Measurements from ENCODE around the gene DNAJC1. TPM values are rescaled to one million over a fixed set of nuclear protein-coding genes. Genes with fewer than 3 reads are reported as not detected.

Gene DNAJC1
- total RNA-seq, 1 experiment from 2014 or later, result 3.2 TPM

DNA sequence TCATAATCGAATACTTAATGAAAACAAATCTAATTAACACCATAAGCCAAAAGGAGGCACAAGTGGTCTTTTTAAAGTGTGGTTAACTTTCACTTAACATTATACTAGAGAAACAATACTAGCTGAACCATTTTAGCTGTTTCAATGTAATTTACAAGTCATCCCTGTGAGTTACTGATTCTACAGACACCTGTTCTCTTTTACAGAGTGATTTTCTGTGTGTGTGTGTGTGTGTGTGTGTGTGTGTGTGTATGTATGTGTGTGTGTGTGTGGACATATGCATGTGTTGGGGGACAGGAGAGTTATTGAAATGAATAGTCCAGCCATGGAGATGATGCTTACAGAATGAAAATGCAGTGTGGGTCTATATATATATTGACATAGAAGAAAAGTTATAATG lies 200.2 kb downstream of the DNAJC1 start:
- DNase-seq, result no peak
- Histone ChIP-seq H3K9me3 (ENCODE audit: low read length) (no peaks in the 10 kb centered on the region), H3K36me3 (ENCODE audit: insufficient read depth, low read length) (no peaks in the 10 kb centered on the region), H3K27me3 (ENCODE audit: low read length) (no peaks in the 10 kb centered on the region), H4K20me1 (ENCODE audit: insufficient read depth, low read depth, low read length) (no peaks in the 10 kb centered on the region), H3K79me2 (ENCODE audit: low read length) (no peaks in the 10 kb centered on the region), H3K9me2 (replicated peaks; ENCODE audit: insufficient read depth, low read length) (no peaks in the 10 kb centered on the region), H3K4me1 (ENCODE audit: low read length) (peaks cover 4% of the 10 kb centered on the region), H3K4me2 (ENCODE audit: low read depth, low read length, poor library complexity, severe bottlenecking) (no peak overlapping the region), H3K27ac (ENCODE audit: low read length) (no peak overlapping the region), H3K9ac (ENCODE audit: low read length) (no peak overlapping the region), H3K4me3 (ENCODE audit: low read length) (no peak overlapping the region), H2AFZ (ENCODE audit: low read length) (no peak overlapping the region)

DNA sequence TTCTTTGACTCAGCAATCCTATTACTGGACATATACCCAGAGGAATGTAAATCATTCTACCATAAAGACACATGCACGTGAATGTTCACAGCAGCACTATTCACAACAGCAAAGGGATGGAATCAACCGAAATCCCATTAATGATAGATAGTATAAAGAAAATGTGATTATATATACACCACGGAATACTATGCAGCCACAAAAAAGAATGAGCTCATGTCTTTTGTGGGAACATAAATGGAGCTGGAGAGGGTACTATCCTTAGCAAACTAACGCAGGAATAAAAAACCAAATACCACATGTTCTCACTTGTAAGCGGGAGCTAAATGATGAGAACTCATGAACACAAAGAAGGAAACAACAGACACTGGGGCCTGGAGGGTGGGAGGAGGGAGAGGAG lies 201.9 kb downstream of the DNAJC1 start:
- no peaks in the 10 kb centered on the region for H4K20me1 ChIP-seq (ENCODE audit: insufficient read depth, low read depth, low read length)
- no peak overlapping the region for H3K4me2 ChIP-seq (ENCODE audit: low read depth, low read length, poor library complexity, severe bottlenecking)
- no peak overlapping the region for H3K9ac ChIP-seq (ENCODE audit: low read length)
- H3K79me2 ChIP-seq (ENCODE audit: low read length), result no peaks in the 10 kb centered on the region
- H3K36me3 ChIP-seq (ENCODE audit: insufficient read depth, low read length), result no peaks in the 10 kb centered on the region
- no peak overlapping the region for H2AFZ ChIP-seq (ENCODE audit: low read length)
- no peak overlapping the region for H3K4me3 ChIP-seq (ENCODE audit: low read length)
- DNase-seq, result no peak
- H3K27ac ChIP-seq (ENCODE audit: low read length), result no peak overlapping the region
- H3K9me2 ChIP-seq (replicated peaks; ENCODE audit: insufficient read depth, low read length), result no peaks in the 10 kb centered on the region
- no peaks in the 10 kb centered on the region for H3K27me3 ChIP-seq (ENCODE audit: low read length)
- H3K9me3 ChIP-seq (ENCODE audit: low read length), result no peaks in the 10 kb centered on the region
- no peaks in the 10 kb centered on the region for H3K4me1 ChIP-seq (ENCODE audit: low read length)

DNA sequence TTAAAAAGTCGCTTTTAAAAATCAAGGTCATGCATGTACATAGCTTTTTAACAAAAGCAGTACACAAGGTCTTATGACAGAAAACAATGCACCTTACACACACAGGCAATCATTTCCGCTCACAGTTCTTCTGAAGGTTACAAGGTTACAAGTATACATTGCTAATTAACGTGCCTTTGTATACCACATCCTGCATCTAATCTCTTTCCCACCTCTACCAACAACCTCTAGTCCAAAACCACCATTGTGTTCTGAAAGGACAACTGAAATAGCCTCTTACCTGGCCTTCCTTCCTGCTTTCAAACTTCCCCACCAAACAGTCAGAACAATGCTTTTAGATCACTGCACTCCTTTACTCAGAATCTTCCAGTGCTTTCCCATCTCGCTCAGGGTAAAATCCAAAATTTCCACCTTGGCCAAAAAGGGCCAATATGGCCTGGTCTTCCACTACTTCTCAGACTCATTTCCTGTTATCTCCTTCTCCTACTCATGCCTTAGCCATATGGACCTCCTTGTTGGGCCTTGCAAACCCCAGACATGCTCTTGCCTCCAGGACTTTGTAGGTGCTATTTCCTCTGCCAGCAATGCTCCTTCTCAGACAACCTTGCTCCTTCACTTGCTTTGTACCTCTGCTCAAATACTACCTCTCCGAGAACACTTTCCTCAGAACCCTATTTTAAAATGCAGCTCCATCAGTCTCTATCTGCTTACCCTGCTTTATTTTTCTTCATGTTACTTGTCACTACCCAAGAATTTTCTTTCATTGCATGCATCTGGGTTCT lies 205.4 kb downstream of the DNAJC1 start:
- Histone ChIP-seq H3K27me3 (ENCODE audit: low read length) (no peaks in the 10 kb centered on the region), H3K4me3 (ENCODE audit: low read length) (no peak overlapping the region), H3K9ac (ENCODE audit: low read length) (no peak overlapping the region), H3K9me3 (ENCODE audit: low read length) (no peaks in the 10 kb centered on the region), H3K79me2 (ENCODE audit: low read length) (no peaks in the 10 kb centered on the region), H3K4me2 (ENCODE audit: low read depth, low read length, poor library complexity, severe bottlenecking) (no peak overlapping the region), H3K27ac (ENCODE audit: low read length) (no peak overlapping the region), H3K4me1 (ENCODE audit: low read length) (no peaks in the 10 kb centered on the region), H4K20me1 (ENCODE audit: insufficient read depth, low read depth, low read length) (no peaks in the 10 kb centered on the region), H3K36me3 (ENCODE audit: insufficient read depth, low read length) (no peaks in the 10 kb centered on the region), H2AFZ (ENCODE audit: low read length) (no peak overlapping the region), H3K9me2 (replicated peaks; ENCODE audit: insufficient read depth, low read length) (no peaks in the 10 kb centered on the region)
- no peak for DNase-seq

DNA sequence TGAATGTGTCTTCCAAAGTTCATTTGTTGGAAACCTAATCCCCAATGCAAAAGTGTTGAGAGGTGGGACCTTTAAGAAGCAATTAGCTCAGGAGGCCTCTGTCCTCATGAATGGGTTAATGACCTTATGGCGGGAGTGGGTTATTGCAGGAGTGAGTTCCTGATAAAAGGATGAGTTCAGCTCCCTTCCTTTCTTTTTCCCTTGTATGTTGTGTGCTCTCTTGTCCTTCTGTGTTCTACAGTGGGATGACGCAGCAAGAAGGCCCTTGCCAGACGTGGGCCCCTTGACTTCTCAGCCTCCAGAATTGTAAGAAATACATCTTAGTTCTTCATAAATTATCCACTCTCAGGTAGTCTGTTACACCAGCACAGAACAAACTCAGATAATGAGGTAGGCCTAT lies 206.0 kb downstream of the DNAJC1 start:
- Histone ChIP-seq H3K79me2 (ENCODE audit: low read length) (no peaks in the 10 kb centered on the region), H3K27ac (ENCODE audit: low read length) (no peak overlapping the region), H3K4me1 (ENCODE audit: low read length) (no peaks in the 10 kb centered on the region), H3K9me2 (replicated peaks; ENCODE audit: insufficient read depth, low read length) (no peaks in the 10 kb centered on the region), H3K9me3 (ENCODE audit: low read length) (no peaks in the 10 kb centered on the region), H3K27me3 (ENCODE audit: low read length) (no peaks in the 10 kb centered on the region), H3K36me3 (ENCODE audit: insufficient read depth, low read length) (no peaks in the 10 kb centered on the region), H3K9ac (ENCODE audit: low read length) (no peak overlapping the region), H3K4me3 (ENCODE audit: low read length) (no peak overlapping the region), H3K4me2 (ENCODE audit: low read depth, low read length, poor library complexity, severe bottlenecking) (no peak overlapping the region), H2AFZ (ENCODE audit: low read length) (no peak overlapping the region), H4K20me1 (ENCODE audit: insufficient read depth, low read depth, low read length) (no peaks in the 10 kb centered on the region)
- no peak for DNase-seq

DNA sequence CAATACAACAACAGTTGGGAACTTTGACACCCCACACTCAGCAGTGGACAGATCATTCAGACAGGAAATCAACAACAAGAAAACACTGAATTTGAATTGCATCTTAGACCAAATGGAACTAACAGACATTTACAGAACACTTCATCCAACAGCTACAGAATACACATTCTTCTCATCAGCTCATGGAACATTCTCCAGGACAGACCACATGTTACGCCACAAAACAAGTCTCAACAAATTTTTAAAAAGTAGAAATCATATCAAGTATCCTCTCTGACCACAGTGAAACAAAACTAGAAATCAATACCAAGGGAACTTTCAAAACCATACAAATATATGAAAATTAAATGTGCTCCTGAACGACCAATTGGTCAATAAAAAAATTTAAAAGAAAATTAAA lies 212.3 kb downstream of the DNAJC1 start:
- no peak for DNase-seq
- Histone ChIP-seq H3K27ac (ENCODE audit: low read length) (no peak overlapping the region), H3K9me2 (replicated peaks; ENCODE audit: insufficient read depth, low read length) (no peaks in the 10 kb centered on the region), H3K79me2 (ENCODE audit: low read length) (no peaks in the 10 kb centered on the region), H3K9ac (ENCODE audit: low read length) (no peak overlapping the region), H4K20me1 (ENCODE audit: insufficient read depth, low read depth, low read length) (no peaks in the 10 kb centered on the region), H3K4me2 (ENCODE audit: low read depth, low read length, poor library complexity, severe bottlenecking) (no peak overlapping the region), H3K4me1 (ENCODE audit: low read length) (no peaks in the 10 kb centered on the region), H3K36me3 (ENCODE audit: insufficient read depth, low read length) (no peaks in the 10 kb centered on the region), H3K4me3 (ENCODE audit: low read length) (no peak overlapping the region), H2AFZ (ENCODE audit: low read length) (no peak overlapping the region), H3K9me3 (ENCODE audit: low read length) (no peaks in the 10 kb centered on the region), H3K27me3 (ENCODE audit: low read length) (no peaks in the 10 kb centered on the region)

DNA sequence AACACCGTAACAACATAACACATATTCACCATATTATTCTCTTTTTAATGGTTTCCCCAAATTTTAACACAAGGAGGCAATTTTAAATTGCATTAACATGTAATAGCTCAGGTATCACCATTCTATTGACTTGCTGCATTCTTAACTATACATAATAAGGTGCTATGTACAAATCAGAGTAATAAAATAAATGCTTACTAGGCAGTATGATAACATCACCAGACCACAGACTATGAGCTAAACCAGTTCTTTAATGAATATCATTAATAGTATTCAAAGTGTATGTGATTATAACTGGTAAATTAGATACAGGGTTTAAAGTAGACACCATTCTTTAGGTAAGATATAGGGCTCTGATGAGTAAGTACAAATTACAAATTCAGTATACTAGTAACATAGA lies 226.6 kb downstream of the DNAJC1 start:
- Histone ChIP-seq H3K4me2 (ENCODE audit: low read depth, low read length, poor library complexity, severe bottlenecking) (no peak overlapping the region), H3K27ac (ENCODE audit: low read length) (no peak overlapping the region), H3K36me3 (ENCODE audit: insufficient read depth, low read length) (no peaks in the 10 kb centered on the region), H3K79me2 (ENCODE audit: low read length) (no peaks in the 10 kb centered on the region), H3K4me1 (ENCODE audit: low read length) (no peaks in the 10 kb centered on the region), H2AFZ (ENCODE audit: low read length) (no peak overlapping the region), H3K4me3 (ENCODE audit: low read length) (no peak overlapping the region), H3K27me3 (ENCODE audit: low read length) (no peaks in the 10 kb centered on the region), H3K9me3 (ENCODE audit: low read length) (no peaks in the 10 kb centered on the region), H3K9ac (ENCODE audit: low read length) (no peak overlapping the region), H3K9me2 (replicated peaks; ENCODE audit: insufficient read depth, low read length) (no peaks in the 10 kb centered on the region), H4K20me1 (ENCODE audit: insufficient read depth, low read depth, low read length) (no peaks in the 10 kb centered on the region)
- DNase-seq, result no peak

DNA sequence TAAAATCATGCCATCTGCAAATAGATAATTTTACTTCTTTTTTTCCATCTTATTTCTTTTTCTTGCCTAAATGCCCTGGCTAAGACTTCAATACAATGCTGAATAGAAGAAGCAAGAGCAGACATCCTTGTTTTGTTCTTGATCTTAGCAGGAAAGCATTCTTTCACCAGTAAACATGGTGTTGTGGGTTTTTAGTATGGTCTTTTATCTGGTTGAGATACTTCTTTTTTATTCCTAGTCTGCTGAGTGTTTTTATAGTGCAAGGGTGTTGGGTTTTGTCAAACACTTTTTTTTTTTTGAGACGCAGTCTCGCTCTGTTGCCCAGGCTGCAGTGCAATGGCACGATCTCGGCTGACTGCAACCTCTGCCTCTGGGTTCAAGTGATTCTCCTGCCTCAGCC lies 232.3 kb downstream of the DNAJC1 start:
- H3K4me2 ChIP-seq (ENCODE audit: low read depth, low read length, poor library complexity, severe bottlenecking), result no peak overlapping the region
- DNase-seq, result no peak
- H3K27me3 ChIP-seq (ENCODE audit: low read length), result no peaks in the 10 kb centered on the region
- no peaks in the 10 kb centered on the region for H3K79me2 ChIP-seq (ENCODE audit: low read length)
- H3K4me1 ChIP-seq (ENCODE audit: low read length), result no peaks in the 10 kb centered on the region
- H3K36me3 ChIP-seq (ENCODE audit: insufficient read depth, low read length), result no peaks in the 10 kb centered on the region
- no peaks in the 10 kb centered on the region for H3K9me2 ChIP-seq (replicated peaks; ENCODE audit: insufficient read depth, low read length)
- no peak overlapping the region for H2AFZ ChIP-seq (ENCODE audit: low read length)
- H3K27ac ChIP-seq (ENCODE audit: low read length), result no peak overlapping the region
- no peak overlapping the region for H3K4me3 ChIP-seq (ENCODE audit: low read length)
- H3K9ac ChIP-seq (ENCODE audit: low read length), result no peak overlapping the region
- no peaks in the 10 kb centered on the region for H4K20me1 ChIP-seq (ENCODE audit: insufficient read depth, low read depth, low read length)
- no peaks in the 10 kb centered on the region for H3K9me3 ChIP-seq (ENCODE audit: low read length)

DNA sequence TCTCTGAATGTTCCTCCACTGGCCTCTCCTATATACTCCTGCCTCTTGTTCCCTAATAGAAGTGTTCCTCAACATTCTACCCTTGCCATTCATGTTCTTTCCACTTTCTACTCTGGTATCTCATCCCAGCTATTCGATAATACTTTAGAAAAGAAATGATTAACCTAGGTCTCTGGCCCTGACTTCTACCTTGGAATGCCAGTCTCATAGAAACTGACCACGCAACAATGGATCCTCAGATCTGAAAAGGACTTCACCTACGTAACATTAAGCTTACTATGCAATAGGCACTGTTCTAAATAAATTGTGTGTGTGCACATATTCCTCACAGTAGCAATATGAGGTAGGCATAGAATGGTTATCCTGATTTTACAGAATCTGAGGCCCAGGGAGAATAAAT lies 234.5 kb downstream of the DNAJC1 start:
- H3K36me3 ChIP-seq (ENCODE audit: insufficient read depth, low read length), result no peaks in the 10 kb centered on the region
- H3K4me1 ChIP-seq (ENCODE audit: low read length), result no peaks in the 10 kb centered on the region
- H3K4me3 ChIP-seq (ENCODE audit: low read length), result no peak overlapping the region
- H3K9ac ChIP-seq (ENCODE audit: low read length), result no peak overlapping the region
- H4K20me1 ChIP-seq (ENCODE audit: insufficient read depth, low read depth, low read length), result no peaks in the 10 kb centered on the region
- no peak overlapping the region for H2AFZ ChIP-seq (ENCODE audit: low read length)
- H3K79me2 ChIP-seq (ENCODE audit: low read length), result no peaks in the 10 kb centered on the region
- H3K4me2 ChIP-seq (ENCODE audit: low read depth, low read length, poor library complexity, severe bottlenecking), result no peak overlapping the region
- no peak for DNase-seq
- no peaks in the 10 kb centered on the region for H3K27me3 ChIP-seq (ENCODE audit: low read length)
- H3K9me3 ChIP-seq (ENCODE audit: low read length), result no peaks in the 10 kb centered on the region
- H3K9me2 ChIP-seq (replicated peaks; ENCODE audit: insufficient read depth, low read length), result no peaks in the 10 kb centered on the region
- H3K27ac ChIP-seq (ENCODE audit: low read length), result no peak overlapping the region

Measured in Karpas-422 (cell line).